HPDE6-E6E7 (cell line): ENCODE measurements around the gene ACVRL1.

ENCODE experiments used
- DNase-seq: peaks from one replicate; pipeline ENCODE4 v3.0.0; 2011; ENCODE audit warnings: missing footprints; ENCODE audit errors: extremely low spot score

ACVRL1 gene

GRCh38 chr12:51942056-51942455, 34.8 kb downstream of the ACVRL1 start:
- no peak for DNase-seq

GRCh38 chr12:51942501-51943000, 35.2 kb downstream of the ACVRL1 start:
- no peak for DNase-seq

GRCh38 chr12:51943346-51943745, 36.0 kb downstream of the ACVRL1 start:
- no peak for DNase-seq

GRCh38 chr12:51944608-51945233, 37.4 kb downstream of the ACVRL1 start:
- no peak for DNase-seq

- DNase-seq: no peak
Measured at GRCh38 chr12:51947246-51947996, 40.1 kb downstream of the ACVRL1 start.

- DNase-seq: no peak
Measured at GRCh38 chr12:51948066-51948465, 40.8 kb downstream of the ACVRL1 start.

GRCh38 chr12:51949342-51950030, 42.2 kb downstream of the ACVRL1 start:
- no peak for DNase-seq

- DNase-seq: no peak
Measured at GRCh38 chr12:51950682-51951198, 43.4 kb downstream of the ACVRL1 start.

GRCh38 chr12:51951199-51951842, 44.0 kb downstream of the ACVRL1 start, which contains the start of gene ACVR1B:
ACVR1B (plus strand) TSS chr12:51951699; CDS start chr12:51951744, 45 bp downstream.
- peak; percentile 58 for DNase-seq

- DNase-seq: no peak
Measured at GRCh38 chr12:51951843-51952722, 44.8 kb downstream of the ACVRL1 start.

- no peak for DNase-seq
Measured at GRCh38 chr12:51953089-51953488, 45.8 kb downstream of the ACVRL1 start.

GRCh38 chr12:51953864-51954263, 46.6 kb downstream of the ACVRL1 start:
- DNase-seq: no peak

GRCh38 chr12:51954561-51955361, 47.5 kb downstream of the ACVRL1 start:
- DNase-seq: no peak

GRCh38 chr12:51955702-51956101, 48.4 kb downstream of the ACVRL1 start:
- no peak for DNase-seq

GRCh38 chr12:51958542-51958941, 51.2 kb downstream of the ACVRL1 start:
- DNase-seq: no peak

- no peak for DNase-seq
Measured at GRCh38 chr12:51959211-51959610, 51.9 kb downstream of the ACVRL1 start.

- no peak for DNase-seq
Measured at GRCh38 chr12:51959921-51960320, 52.6 kb downstream of the ACVRL1 start.

- no peak for DNase-seq
Measured at GRCh38 chr12:51960488-51960887, 53.2 kb downstream of the ACVRL1 start.

GRCh38 chr12:51960890-51961289, 53.6 kb downstream of the ACVRL1 start:
- no peak for DNase-seq

GRCh38 chr12:51961834-51962233, 54.5 kb downstream of the ACVRL1 start:
- no peak for DNase-seq
